WERI-Rb-1 (cell line): Measurements from ENCODE around the gene UCP3.
A peak's percentile ranks its signal among the peaks of the same experiment; 100 is the strongest.

ENCODE experiments used
- DNase-seq: peaks from one replicate; pipeline ENCODE4 v3.0.0-alpha.2; 2020
- H3K27ac ChIP-seq: fragments of 250-450 bp; sonication (Bioruptor Pico); 2 replicates; pipeline ENCODE4 v1.5.1; 2020; ENCODE audit warnings: mild to moderate bottlenecking, moderate library complexity
- H3K27me3 ChIP-seq: fragments of 250-450 bp; sonication (Bioruptor Pico); 2 replicates; pipeline ENCODE4 v1.5.1; 2021; ENCODE audit warnings: mild to moderate bottlenecking, low read depth, moderate library complexity; ENCODE audit not compliant: insufficient read depth, severe bottlenecking
- H3K36me3 ChIP-seq: fragments of 250-450 bp; sonication (Bioruptor Pico); 2 replicates; pipeline ENCODE4 v1.5.1; 2020; ENCODE audit warnings: mild to moderate bottlenecking, moderate library complexity
- H3K4me3 ChIP-seq: 2 replicates; pipeline ENCODE4 v1.5.1; 2011; ENCODE audit warnings: low read depth, mild to moderate bottlenecking, control low read depth, low read length
- H3K9me3 ChIP-seq: fragments of 250-450 bp; sonication (Bioruptor Pico); 2 replicates; pipeline ENCODE4 v1.5.1; 2021; ENCODE audit warnings: mild to moderate bottlenecking, moderate library complexity; ENCODE audit not compliant: severe bottlenecking
- CTCF ChIP-seq: IDR thresholded peaks from 2 replicates; pipeline ENCODE4 v1.5.1; 2011; ENCODE audit warnings: low read depth, mild to moderate bottlenecking, control low read depth, inconsistent platforms, low read length

UCP3 gene

GRCh38 chr11:73968356-73968966, 40.4 kb downstream of the UCP3 start:
- no peaks in the 10 kb centered on the region for H3K9me3 ChIP-seq
- H3K27me3 ChIP-seq, result no peaks in the 10 kb centered on the region
- peaks cover 2% of the 10 kb centered on the region; the same call in 1 of the 2 replicates for H3K36me3 ChIP-seq
- TF ChIP-seq CTCF, result no peak; the same call in 1 of the 2 replicates
- H3K27ac ChIP-seq, result no peak overlapping the region
- no peak overlapping the region for H3K4me3 ChIP-seq
- DNase-seq, result peak; percentile 71

GRCh38 chr11:73965764-73966121, 43.1 kb downstream of the UCP3 start:
- no peaks in the 10 kb centered on the region for H3K9me3 ChIP-seq
- no peak overlapping the region for H3K4me3 ChIP-seq
- H3K27ac ChIP-seq, result no peak overlapping the region
- no peaks in the 10 kb centered on the region for H3K36me3 ChIP-seq
- no peak for DNase-seq
- TF ChIP-seq CTCF, result no peak
- H3K27me3 ChIP-seq, result no peaks in the 10 kb centered on the region

GRCh38 chr11:73965076-73965763, 43.7 kb downstream of the UCP3 start:
- Histone ChIP-seq H3K27me3 (no peaks in the 10 kb centered on the region), H3K36me3 (no peaks in the 10 kb centered on the region), H3K27ac (no peak overlapping the region), H3K9me3 (no peaks in the 10 kb centered on the region), H3K4me3 (no peak overlapping the region)
- DNase-seq, result no peak
- no peak for TF ChIP-seq CTCF

GRCh38 chr11:73963861-73964260, 45.0 kb downstream of the UCP3 start:
- H3K27me3 ChIP-seq, result no peaks in the 10 kb centered on the region
- no peaks in the 10 kb centered on the region for H3K9me3 ChIP-seq
- DNase-seq, result no peak
- TF ChIP-seq CTCF, result no peak
- H3K36me3 ChIP-seq, result no peaks in the 10 kb centered on the region
- no peak overlapping the region for H3K4me3 ChIP-seq
- H3K27ac ChIP-seq, result no peak overlapping the region

GRCh38 chr11:73962101-73962705, 46.7 kb downstream of the UCP3 start:
- no peaks in the 10 kb centered on the region for H3K9me3 ChIP-seq
- TF ChIP-seq CTCF, result no peak
- no peaks in the 10 kb centered on the region for H3K36me3 ChIP-seq
- no peak overlapping the region for H3K4me3 ChIP-seq
- no peak overlapping the region for H3K27ac ChIP-seq
- no peaks in the 10 kb centered on the region for H3K27me3 ChIP-seq
- no peak for DNase-seq

GRCh38 chr11:73961321-73961720, 47.6 kb downstream of the UCP3 start:
- no peak overlapping the region for H3K4me3 ChIP-seq
- DNase-seq, result no peak
- no peaks in the 10 kb centered on the region for H3K36me3 ChIP-seq
- H3K27me3 ChIP-seq, result no peaks in the 10 kb centered on the region
- H3K9me3 ChIP-seq, result no peaks in the 10 kb centered on the region
- no peak overlapping the region for H3K27ac ChIP-seq
- TF ChIP-seq CTCF, result no peak
